ENCODE results near the gene ARHGAP28. TPM values are rescaled to one million over a fixed set of nuclear protein-coding genes. Genes with fewer than 3 reads are reported as not detected.

The ARHGAP28 gene
- total RNA-seq, 1 donor from 2014 or later = 350 TPM

DNA sequence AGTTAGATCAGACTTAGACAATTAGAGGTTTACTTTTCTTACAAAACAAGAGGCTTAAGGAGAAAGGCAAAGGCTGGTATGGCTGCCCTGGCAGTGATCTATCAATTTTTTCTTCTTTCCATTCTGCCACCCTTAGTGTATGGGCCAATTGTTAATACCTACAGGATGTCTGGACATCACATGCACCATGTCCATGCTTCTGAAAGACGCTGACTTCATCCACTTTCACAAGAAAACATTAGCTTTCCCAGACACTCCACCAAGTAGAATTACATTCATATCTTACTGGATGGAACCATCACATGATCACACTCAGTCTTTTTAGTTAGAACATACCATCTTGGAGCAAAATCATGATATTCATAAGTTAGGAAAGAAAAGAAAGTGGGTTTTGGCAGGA, 120.9 kb downstream of the ARHGAP28 start:
- peaks cover 78% of the 10 kb centered on the region for H3K36me3 Mint-ChIP-seq (ENCODE audit: low read depth, unreplicated experiment)
- no peak overlapping the region for H3K27ac Mint-ChIP-seq (ENCODE audit: unreplicated experiment)
- H3K27me3 Mint-ChIP-seq (ENCODE audit: unreplicated experiment) = no peaks in the 10 kb centered on the region
- TF ChIP-seq, protein P1, sequence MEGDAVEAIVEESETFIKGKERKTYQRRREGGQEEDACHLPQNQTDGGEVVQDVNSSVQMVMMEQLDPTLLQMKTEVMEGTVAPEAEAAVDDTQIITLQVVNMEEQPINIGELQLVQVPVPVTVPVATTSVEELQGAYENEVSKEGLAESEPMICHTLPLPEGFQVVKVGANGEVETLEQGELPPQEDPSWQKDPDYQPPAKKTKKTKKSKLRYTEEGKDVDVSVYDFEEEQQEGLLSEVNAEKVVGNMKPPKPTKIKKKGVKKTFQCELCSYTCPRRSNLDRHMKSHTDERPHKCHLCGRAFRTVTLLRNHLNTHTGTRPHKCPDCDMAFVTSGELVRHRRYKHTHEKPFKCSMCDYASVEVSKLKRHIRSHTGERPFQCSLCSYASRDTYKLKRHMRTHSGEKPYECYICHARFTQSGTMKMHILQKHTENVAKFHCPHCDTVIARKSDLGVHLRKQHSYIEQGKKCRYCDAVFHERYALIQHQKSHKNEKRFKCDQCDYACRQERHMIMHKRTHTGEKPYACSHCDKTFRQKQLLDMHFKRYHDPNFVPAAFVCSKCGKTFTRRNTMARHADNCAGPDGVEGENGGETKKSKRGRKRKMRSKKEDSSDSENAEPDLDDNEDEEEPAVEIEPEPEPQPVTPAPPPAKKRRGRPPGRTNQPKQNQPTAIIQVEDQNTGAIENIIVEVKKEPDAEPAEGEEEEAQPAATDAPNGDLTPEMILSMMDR (IDR thresholded peaks at IDR 0.05; ENCODE audit: unreplicated experiment) = no peak
- H3K4me1 Mint-ChIP-seq (ENCODE audit: unreplicated experiment) = peaks cover 4% of the 10 kb centered on the region
- no peak for DNase-seq (ENCODE audit: low spot score)
- no peaks in the 10 kb centered on the region for H3K9me3 Mint-ChIP-seq (ENCODE audit: unreplicated experiment)
- peak overlapping the region; percentile 21 for H3K4me3 Mint-ChIP-seq (ENCODE audit: unreplicated experiment)

DNA sequence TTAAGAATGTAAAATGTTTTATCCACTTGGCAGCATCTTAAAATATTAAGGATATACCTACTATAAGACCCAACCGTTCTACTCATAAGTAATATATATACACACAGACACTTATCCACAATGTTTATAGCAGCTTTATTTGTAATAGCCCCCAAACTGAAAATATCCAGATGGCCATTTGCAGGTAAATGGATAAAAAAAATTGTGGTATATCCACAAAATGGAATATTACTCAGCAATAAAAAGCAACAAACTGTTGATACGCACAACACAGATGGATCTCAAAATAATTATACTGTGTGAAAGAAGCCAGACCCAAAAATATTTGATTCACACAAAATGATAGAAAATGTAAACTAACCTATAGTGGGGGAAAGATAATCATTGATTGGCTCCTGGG, 122.0 kb downstream of the ARHGAP28 start:
- peak overlapping the region; percentile 63 for H3K4me3 Mint-ChIP-seq (ENCODE audit: unreplicated experiment)
- H3K27ac Mint-ChIP-seq (ENCODE audit: unreplicated experiment) = no peak overlapping the region
- no peak for DNase-seq (ENCODE audit: low spot score)
- H3K9me3 Mint-ChIP-seq (ENCODE audit: unreplicated experiment) = no peaks in the 10 kb centered on the region
- TF ChIP-seq, protein P1 (IDR thresholded peaks at IDR 0.05; ENCODE audit: unreplicated experiment) = no peak
- peaks cover 4% of the 10 kb centered on the region for H3K4me1 Mint-ChIP-seq (ENCODE audit: unreplicated experiment)
- H3K27me3 Mint-ChIP-seq (ENCODE audit: unreplicated experiment) = no peaks in the 10 kb centered on the region
- peaks cover 72% of the 10 kb centered on the region for H3K36me3 Mint-ChIP-seq (ENCODE audit: low read depth, unreplicated experiment)

- Mint-ChIP-seq H3K9me3 (ENCODE audit: unreplicated experiment) (no peaks in the 10 kb centered on the region), H3K27me3 (ENCODE audit: unreplicated experiment) (no peaks in the 10 kb centered on the region), H3K4me1 (ENCODE audit: unreplicated experiment) (no peaks in the 10 kb centered on the region), H3K36me3 (ENCODE audit: low read depth, unreplicated experiment) (peaks cover 56% of the 10 kb centered on the region), H3K27ac (ENCODE audit: unreplicated experiment) (no peak overlapping the region), H3K4me3 (ENCODE audit: unreplicated experiment) (no peak overlapping the region)
- DNase-seq (ENCODE audit: low spot score) = no peak
- TF ChIP-seq, protein P1 (IDR thresholded peaks at IDR 0.05; ENCODE audit: unreplicated experiment) = no peak
Measured at GRCh38 chr18:6854811-6855210, 125.3 kb downstream of the ARHGAP28 start.

DNA sequence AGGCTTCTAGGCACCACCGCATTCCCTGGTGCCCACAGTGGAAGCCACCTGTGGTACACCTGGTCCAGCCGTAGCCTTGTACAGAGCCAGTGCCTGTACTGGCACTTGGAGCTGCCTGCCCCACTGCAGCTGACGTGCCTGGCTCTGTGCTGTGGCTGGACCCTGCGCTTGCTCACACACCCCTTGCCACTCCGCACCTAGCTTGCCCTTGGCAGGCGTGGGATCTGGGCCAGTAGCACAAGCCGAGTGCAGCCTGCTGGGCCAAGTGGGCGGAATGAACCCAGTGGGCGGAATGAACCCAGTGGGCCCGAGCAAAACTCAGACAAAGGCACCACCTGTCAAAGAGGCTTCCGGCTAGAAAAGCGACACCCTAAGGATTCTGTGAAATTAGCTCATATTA, 126.3 kb downstream of the ARHGAP28 start:
- Mint-ChIP-seq H3K27ac (ENCODE audit: unreplicated experiment) (no peak overlapping the region), H3K4me1 (ENCODE audit: unreplicated experiment) (no peaks in the 10 kb centered on the region)

GRCh38 chr18:6857300-6857699, 127.8 kb downstream of the ARHGAP28 start:
- H3K4me1 Mint-ChIP-seq (ENCODE audit: unreplicated experiment) = no peaks in the 10 kb centered on the region
- H3K36me3 Mint-ChIP-seq (ENCODE audit: low read depth, unreplicated experiment) = peaks cover 51% of the 10 kb centered on the region
- no peak for DNase-seq (ENCODE audit: low spot score)
- H3K27me3 Mint-ChIP-seq (ENCODE audit: unreplicated experiment) = peaks cover 4% of the 10 kb centered on the region
- H3K9me3 Mint-ChIP-seq (ENCODE audit: unreplicated experiment) = no peaks in the 10 kb centered on the region
- TF ChIP-seq, protein P1 (IDR thresholded peaks at IDR 0.05; ENCODE audit: unreplicated experiment) = no peak
- no peak overlapping the region for H3K27ac Mint-ChIP-seq (ENCODE audit: unreplicated experiment)
- no peak overlapping the region for H3K4me3 Mint-ChIP-seq (ENCODE audit: unreplicated experiment)

More for the DNA sequence above, 126.3 kb downstream of the ARHGAP28 start:
- Mint-ChIP-seq H3K36me3 (ENCODE audit: low read depth, unreplicated experiment) (peaks cover 56% of the 10 kb centered on the region), H3K4me3 (ENCODE audit: unreplicated experiment) (no peak overlapping the region), H3K9me3 (ENCODE audit: unreplicated experiment) (no peaks in the 10 kb centered on the region), H3K27me3 (ENCODE audit: unreplicated experiment) (peaks cover 4% of the 10 kb centered on the region)
- DNase-seq (ENCODE audit: low spot score) = no peak
- TF ChIP-seq, protein P1 (IDR thresholded peaks at IDR 0.05; ENCODE audit: unreplicated experiment) = no peak

Measured in endothelial cell (in vitro differentiated cells).